HepG2 (cell line): ENCODE results near the gene C16orf89. TPM values are rescaled to one million over a fixed set of nuclear protein-coding genes. Genes with fewer than 3 reads are reported as not detected.
A peak's percentile ranks its signal among the peaks of the same experiment; 100 is the strongest.
"Not testable (repeated sequence)": the region's sequence is repeated elsewhere in the genome, so short reads cannot be mapped to it uniquely, and the experiment has no call there.

Experiments used
- ATAC-seq: fragments of 200-7000 bp; cut with Tn5 transposase; 3 replicates; pipeline ENCODE4 v1.9.1; 2020; ENCODE audit warnings: mild to moderate bottlenecking, moderate library complexity
- BruUV-seq: library from RNA; stranded (reverse); fragments of 400-500 nt; replicated peaks from 2 replicates; lab custom pipeline; 2021; lab: Mats Ljungman, UMichigan
- CTCF ChIA-PET: fragments of 300-600 bp; formaldehyde crosslinking; extraction: SDS; loops from one replicate; lab custom pipeline; 2021; ENCODE audit warnings: low total read pairs, inconsistent platforms, low intra/inter-chr PET ratio; lab: Yijun Ruan, JAX
- POLR2A ChIA-PET: fragments of 350-600 bp; sonication (Branson Sonifier 250); formaldehyde crosslinking; loops from one replicate; lab custom pipeline; 2020; ENCODE audit warnings: antibody characterized with exemption, inconsistent platforms; lab: Yijun Ruan, JAX
- DNase-seq: peaks from one replicate; pipeline ENCODE4 v3.0.0-alpha.2; 2015; ENCODE audit warnings: low spot score
- FAIRE-seq: peaks from 3 replicates; lab custom pipeline; 2011; peaks lifted over from hg19 to GRCh38; lab: Jason Lieb, UNC
- H2AFZ ChIP-seq: one replicate; pipeline ENCODE4 v1.6.1; 2011; ENCODE audit warnings: low read length, inconsistent platforms
- H3K27ac ChIP-seq: fragments of 300-600 bp; 3 replicates; pipeline ENCODE4 v1.8.0; 2011; ENCODE audit warnings: mixed run types, mild to moderate bottlenecking, mixed read lengths, low read length, inconsistent platforms; ENCODE audit not compliant: insufficient read depth; ENCODE audit errors: extremely low read length
- H3K27me3 ChIP-seq, 2 experiments: fragments of 200-600 bp in 1 of 2; 2 replicates in 1 of 2; 3 replicates in 1 of 2; pipeline versions ENCODE4 v1.6.0 to v1.8.0; 2011; ENCODE audit warnings: low read length in 2 of 2, mild to moderate bottlenecking in 2 of 2, moderate library complexity in 2 of 2, inconsistent platforms in 1 of 2; ENCODE audit not compliant: insufficient read depth in 2 of 2, control insufficient read depth in 1 of 2
- H3K36me3 ChIP-seq, 2 experiments: fragments of 200-600 bp in 1 of 2; replicated peaks in 1 of 2; 2 replicates in 1 of 2; 3 replicates in 1 of 2; pipeline versions ENCODE4 v1.5.1 to v1.8.0; 2011; ENCODE audit warnings: low read length in 2 of 2, inconsistent platforms in 1 of 2; ENCODE audit not compliant: insufficient read depth in 2 of 2, control insufficient read depth in 1 of 2
- H3K4me1 ChIP-seq: 2 replicates; pipeline ENCODE4 v1.5.1; 2012; ENCODE audit warnings: low read length, inconsistent platforms; ENCODE audit not compliant: insufficient read depth
- H3K4me2 ChIP-seq: 2 replicates; pipeline ENCODE4 v1.6.0; 2011; ENCODE audit warnings: low read depth, low read length, inconsistent platforms
- H3K4me3 ChIP-seq, 3 experiments: fragments of 200-600 bp in 1 of 3; sonication (generic), shearing (Covaris generic) in 1 of 3; replicated peaks in 1 of 3; 2 replicates each; pipeline ENCODE4 v1.5.1; 2011 to 2016; ENCODE audit warnings: low read length in 3 of 3, inconsistent platforms in 2 of 3, low read depth in 2 of 3, mild to moderate bottlenecking in 2 of 3, control low read depth in 1 of 3, mixed read lengths in 1 of 3; ENCODE audit not compliant: insufficient read depth in 1 of 3
- H3K79me2 ChIP-seq: one replicate; pipeline ENCODE4 v1.6.1; 2011; ENCODE audit warnings: low read length, inconsistent platforms; ENCODE audit not compliant: insufficient read depth
- H3K9ac ChIP-seq: 2 replicates; pipeline ENCODE4 v1.6.0; 2011; ENCODE audit warnings: mild to moderate bottlenecking, low read depth, low read length, inconsistent platforms; ENCODE audit not compliant: insufficient read depth
- H3K9me3 ChIP-seq: 2 replicates; pipeline ENCODE4 v1.5.1; 2012; ENCODE audit warnings: mild to moderate bottlenecking, low read length
- H4K20me1 ChIP-seq: 2 replicates; pipeline ENCODE4 v1.6.0; 2011; ENCODE audit warnings: inconsistent platforms, mild to moderate bottlenecking, low read length, moderate library complexity; ENCODE audit not compliant: insufficient read depth
- POLR2G ChIP-seq: fragments of 200-400 bp; formaldehyde crosslinking; IDR thresholded peaks from 2 replicates; pipeline ENCODE4 v1.6.1; 2018; ENCODE audit warnings: mild to moderate bottlenecking, low read depth, low read length, moderate library complexity
- WGBS: methylation state at CpG from one replicate; pipeline ENCODE4 v1.1.6; 2017; ENCODE audit warnings: low lambda C conversion rate; 5-methylcytosine and 5-hydroxymethylcytosine counted together
- in situ Hi-C: cut with HindIII; loops from 2 replicates; pipeline ENCODE4 v1.10.0; 2017; ENCODE audit warnings: low pct_unique_long_range_greater_than_20kb; ENCODE audit not compliant: extremely low pct_ligation_motif_present
- intact Hi-C: fragments of 100-400 bp; cut with micrococcal nuclease; formaldehyde crosslinking; loops from one replicate; pipeline ENCODE4 v1.10.0; 2022; ENCODE audit not compliant: unreplicated experiment
- polyA plus RNA-seq, 8 experiments: library from polyadenylated mRNA; depleted of rRNA in 3 of 8; stranded (reverse) in 7 of 8; unstranded in 1 of 8; fragments of >200 nt; fragmentation: Illumina TruSeq in 4 of 8; extraction: Trizol in 4 of 8; gene quantifications; 2 replicates each; pipeline versions ENCODE4 v1.2.1 to v1.2.3, GENCODE V29; 2011 to 2016; ENCODE audit warnings: low read depth in 4 of 8, missing spikeins in 1 of 8, mixed read lengths in 1 of 8; ENCODE audit not compliant: insufficient read depth in 1 of 8
- total RNA-seq, 5 experiments: library from RNA; depleted of rRNA; stranded (reverse); fragments of >200 nt; fragmentation: Illumina TruSeq; extraction: Trizol; gene quantifications; 2 replicates each; pipeline ENCODE4 v1.2.3, GENCODE V29; 2016; ENCODE audit warnings: low read depth in 1 of 5

C16orf89 gene
- total and polyA plus RNA-seq, 2 of the 13 experiments (the other 11 are each of a cell fraction or from before 2014, with no cell fraction given) = 1.9 to 3.4 TPM

DNA sequence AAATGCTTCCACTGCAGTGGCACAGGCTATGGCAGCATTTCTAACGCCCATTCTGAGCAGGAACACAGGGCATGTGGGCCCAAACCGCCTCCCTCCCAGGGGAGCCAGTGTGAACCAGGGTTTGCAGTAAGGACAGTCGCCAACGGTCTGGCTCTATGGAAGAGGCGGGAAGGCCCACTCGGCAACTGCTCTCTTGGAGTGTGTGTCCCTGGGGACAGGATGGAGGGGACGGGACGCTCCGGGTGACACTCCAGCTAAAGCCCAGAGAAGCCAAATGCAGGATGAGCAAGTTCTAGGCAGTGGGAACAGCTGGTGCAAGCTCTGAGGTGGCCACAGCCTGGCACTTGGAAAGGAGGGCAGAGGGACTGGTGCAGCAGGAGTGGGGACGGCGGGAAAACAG lies 28.0 kb upstream of the C16orf89 start:
- H3K9ac ChIP-seq, DNase-seq, BruUV-seq, intact Hi-C loops, H3K79me2 ChIP-seq, H3K27ac ChIP-seq, ATAC-seq, FAIRE-seq, H3K4me2 ChIP-seq, in situ Hi-C loops, H3K36me3 ChIP-seq, H4K20me1 ChIP-seq, H2AFZ ChIP-seq, H3K9me3 ChIP-seq, POLR2A ChIA-PET, H3K27me3 ChIP-seq, CTCF ChIA-PET, H3K4me3 ChIP-seq: not testable (repeated sequence)
- peaks cover 21% of the 10 kb centered on the region for H3K4me1 ChIP-seq
- 96% methylated on average over 11 of the region's 11 CpGs for WGBS

DNA sequence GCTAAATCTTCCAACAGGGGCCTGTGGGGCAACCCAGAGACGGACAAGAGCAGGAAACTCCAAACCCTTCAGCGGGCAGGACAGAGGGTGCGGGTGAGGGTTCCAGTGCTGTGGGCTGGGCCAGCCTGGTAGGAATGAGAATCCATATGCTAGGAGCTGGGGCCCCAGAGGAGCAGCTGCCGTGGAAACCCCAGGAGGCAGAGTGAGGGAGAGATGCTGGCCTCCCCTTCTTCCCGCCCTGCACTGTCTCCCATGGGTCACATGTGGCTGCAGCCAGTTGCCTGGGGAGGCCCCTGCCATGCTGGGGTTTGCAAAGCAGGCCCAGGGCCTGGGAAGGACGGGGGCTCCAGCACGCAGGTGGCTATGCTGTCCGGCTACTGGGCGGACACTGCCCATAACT lies 27.3 kb upstream of the C16orf89 start:
- intact Hi-C loops, H3K4me3 ChIP-seq, ATAC-seq, BruUV-seq, H2AFZ ChIP-seq, H3K9me3 ChIP-seq, H3K27ac ChIP-seq, H3K4me2 ChIP-seq, POLR2A ChIA-PET, FAIRE-seq, H3K79me2 ChIP-seq, in situ Hi-C loops, H3K27me3 ChIP-seq, H3K9ac ChIP-seq, CTCF ChIA-PET, DNase-seq, H4K20me1 ChIP-seq: not testable (repeated sequence)
- peaks cover 9 to 13% of the 10 kb centered on the region in 2 experiments; a peak in 4 of 5 replicates for H3K36me3 ChIP-seq
- H3K4me1 ChIP-seq = peaks cover 21% of the 10 kb centered on the region
- 92% methylated on average over 9 of the region's 9 CpGs for WGBS

DNA sequence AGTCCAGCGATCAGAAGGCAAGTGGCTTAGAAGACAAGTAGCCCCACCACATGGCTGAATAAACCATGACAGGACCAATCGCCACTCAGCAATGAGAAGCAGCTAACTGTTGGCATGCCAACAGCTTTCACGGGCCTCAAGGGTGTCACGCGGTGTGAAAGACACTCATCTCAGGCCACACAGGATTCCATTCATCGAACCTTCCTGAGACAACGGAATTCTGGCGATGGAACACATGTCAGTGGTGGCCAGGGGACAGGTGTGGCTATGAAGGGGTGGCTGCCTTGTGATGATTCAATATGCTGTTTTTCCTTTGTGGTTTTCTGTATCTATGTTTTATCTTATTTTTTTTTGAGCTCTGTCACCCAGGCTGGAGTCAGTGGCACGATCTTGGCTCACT lies 24.8 kb upstream of the C16orf89 start:
- in situ Hi-C loops, H3K9ac ChIP-seq, H3K4me3 ChIP-seq, POLR2A ChIA-PET, H3K4me2 ChIP-seq, FAIRE-seq, intact Hi-C loops, H3K79me2 ChIP-seq, H4K20me1 ChIP-seq, H3K27me3 ChIP-seq, H3K27ac ChIP-seq, H2AFZ ChIP-seq, CTCF ChIA-PET, H3K4me1 ChIP-seq, BruUV-seq, ATAC-seq, H3K9me3 ChIP-seq, DNase-seq: not testable (repeated sequence)
- 97% methylated on average over 9 of the region's 9 CpGs for WGBS
- TF ChIP-seq POLR2G = peak; percentile 29; the same call in 1 of the 2 replicates
- H3K36me3 ChIP-seq = peaks cover 12 to 22% of the 10 kb centered on the region in 2 experiments; a peak in 4 of 5 replicates
